Trophoblast cell (in vitro differentiated cells and primary cell): ENCODE data around the gene CFAP119.
A peak's percentile ranks its signal among the peaks of the same experiment; 100 is the strongest.

Experiments
- DNase-seq, 2 donors: peaks; one replicate each; pipeline ENCODE4 v3.0.0-alpha.2; 2016
- H2AFZ ChIP-seq: 2 replicates; pipeline ENCODE4 v1.6.1; 2013; ENCODE audit warnings: low read length, moderate library complexity, mild to moderate bottlenecking; ENCODE audit not compliant: insufficient read depth, poor library complexity
- H2AK5ac ChIP-seq: 2 replicates; pipeline ENCODE4 v1.6.1; 2013; ENCODE audit warnings: mild to moderate bottlenecking, low read length
- H2BK120ac ChIP-seq: 2 replicates; pipeline ENCODE4 v1.6.1; 2013; ENCODE audit warnings: low read length, mild to moderate bottlenecking, moderate library complexity; ENCODE audit not compliant: insufficient read depth, poor library complexity
- H2BK12ac ChIP-seq: 2 replicates; pipeline ENCODE4 v1.6.1; 2013; ENCODE audit warnings: mild to moderate bottlenecking, low read length, moderate library complexity
- H2BK5ac ChIP-seq: 2 replicates; pipeline ENCODE4 v1.6.1; 2013; ENCODE audit warnings: low read length, low read depth, moderate library complexity, mild to moderate bottlenecking; ENCODE audit not compliant: poor library complexity
- H3K14ac ChIP-seq: 2 replicates; pipeline ENCODE4 v1.6.1; 2013; ENCODE audit warnings: mild to moderate bottlenecking, low read length
- H3K18ac ChIP-seq: 2 replicates; pipeline ENCODE4 v1.6.1; 2013; ENCODE audit warnings: mild to moderate bottlenecking, low read length
- H3K23ac ChIP-seq: 2 replicates; pipeline ENCODE4 v1.6.1; 2013; ENCODE audit warnings: low read length
- H3K27ac ChIP-seq: 2 replicates; pipeline ENCODE4 v1.5.1; 2013; ENCODE audit warnings: low read depth, mild to moderate bottlenecking, inconsistent platforms, low read length, moderate library complexity
- H3K27me3 ChIP-seq: 2 replicates; pipeline ENCODE4 v1.6.1; 2013; ENCODE audit warnings: inconsistent platforms, mild to moderate bottlenecking, low read length, moderate library complexity; ENCODE audit not compliant: insufficient read depth
- H3K36me3 ChIP-seq, 2 experiments: 1 replicate in 1 of 2; 2 replicates in 1 of 2; pipeline ENCODE4 v1.6.1; 2013; ENCODE audit warnings: low read length in 2 of 2, mild to moderate bottlenecking in 2 of 2, moderate library complexity in 1 of 2; ENCODE audit not compliant: insufficient read depth in 2 of 2, control insufficient read depth in 1 of 2
- H3K4ac ChIP-seq: 2 replicates; pipeline ENCODE4 v1.6.1; 2013; ENCODE audit warnings: low read depth, mild to moderate bottlenecking, low read length, moderate library complexity
- H3K4me1 ChIP-seq, 2 experiments: 1 replicate in 1 of 2; 2 replicates in 1 of 2; pipeline ENCODE4 v1.6.1; 2013; ENCODE audit warnings: low read length in 2 of 2, mild to moderate bottlenecking in 2 of 2, moderate library complexity in 1 of 2; ENCODE audit not compliant: insufficient read depth in 2 of 2, control insufficient read depth in 1 of 2
- H3K4me2 ChIP-seq: 2 replicates; pipeline ENCODE4 v1.6.1; 2013; ENCODE audit warnings: inconsistent platforms, mild to moderate bottlenecking, low read length, moderate library complexity
- H3K4me3 ChIP-seq: 2 replicates; pipeline ENCODE4 v1.5.1; 2013; ENCODE audit warnings: mild to moderate bottlenecking, low read depth, low read length, inconsistent platforms
- H3K79me1 ChIP-seq: one replicate; pipeline ENCODE4 v1.6.1; 2013; ENCODE audit warnings: low read length
- H3K79me2 ChIP-seq: 2 replicates; pipeline ENCODE4 v1.6.1; 2013; ENCODE audit warnings: low read length, mild to moderate bottlenecking; ENCODE audit not compliant: control insufficient read depth, insufficient read depth, poor library complexity
- H3K9ac ChIP-seq: 2 replicates; pipeline ENCODE4 v1.6.1; 2013; ENCODE audit warnings: mild to moderate bottlenecking, low read length
- H3K9me3 ChIP-seq: 2 replicates; pipeline ENCODE4 v1.6.1; 2013; ENCODE audit warnings: low read depth, mild to moderate bottlenecking, control low read depth, inconsistent platforms, low read length; ENCODE audit not compliant: insufficient read depth
- H4K12ac ChIP-seq: 2 replicates; pipeline ENCODE4 v1.6.1; 2013; ENCODE audit warnings: low read depth, mild to moderate bottlenecking, low read length, moderate library complexity
- H4K8ac ChIP-seq: 2 replicates; pipeline ENCODE4 v1.6.1; 2013; ENCODE audit warnings: low read depth, mild to moderate bottlenecking, low read length, moderate library complexity
- H4K91ac ChIP-seq: one replicate; pipeline ENCODE4 v1.6.1; 2013; ENCODE audit warnings: low read depth, mild to moderate bottlenecking, low read length, moderate library complexity
- WGBS: extraction: QIAGEN DNeasy Blood & Tissue Kit; methylation state at CpG from one replicate; pipeline ENCODE4 v1.1.7; 2013; ENCODE audit warnings: missing lambda C conversion rate; ENCODE audit not compliant: insufficient read length, insufficient coverage; ENCODE audit errors: extremely low coverage; 5-methylcytosine and 5-hydroxymethylcytosine counted together

Gene CFAP119

GRCh38 chr16:30722916-30723315 lies 38.9 kb downstream of the CFAP119 start:
- H3K23ac ChIP-seq, result no peak overlapping the region
- no peak overlapping the region for H4K12ac ChIP-seq
- H3K4me3 ChIP-seq, result no peak overlapping the region
- H2BK120ac ChIP-seq, result no peak overlapping the region
- DNase-seq, result no peak
- H2BK5ac ChIP-seq, result no peak overlapping the region
- no CpG with 5 or more reads among the region's 10 CpGs for WGBS
- no peak overlapping the region for H4K91ac ChIP-seq
- no peak overlapping the region for H2BK12ac ChIP-seq
- H3K4me2 ChIP-seq, result no peak overlapping the region
- peaks cover 68 to 80% of the 10 kb centered on the region in 2 experiments for H3K36me3 ChIP-seq
- no peak overlapping the region for H2AK5ac ChIP-seq
- no peaks in the 10 kb centered on the region for H3K9me3 ChIP-seq
- H3K9ac ChIP-seq, result no peak overlapping the region
- no peaks in the 10 kb centered on the region for H3K4me1 ChIP-seq
- no peak overlapping the region for H3K27ac ChIP-seq
- H3K27me3 ChIP-seq, result no peaks in the 10 kb centered on the region
- no peak overlapping the region for H4K8ac ChIP-seq
- no peaks in the 10 kb centered on the region for H3K79me1 ChIP-seq
- no peak overlapping the region for H3K4ac ChIP-seq
- H2AFZ ChIP-seq, result no peak overlapping the region
- H3K79me2 ChIP-seq, result no peaks in the 10 kb centered on the region
- no peak overlapping the region for H3K18ac ChIP-seq
- H3K14ac ChIP-seq, result no peak overlapping the region

GRCh38 chr16:30722443-30722842 lies 39.4 kb downstream of the CFAP119 start:
- Histone ChIP-seq H3K27me3 (no peaks in the 10 kb centered on the region), H3K4me3 (no peak overlapping the region), H3K36me3 (peaks cover 73 to 81% of the 10 kb centered on the region in 2 experiments), H2AK5ac (no peak overlapping the region), H3K79me2 (no peaks in the 10 kb centered on the region), H3K14ac (no peak overlapping the region), H3K23ac (no peak overlapping the region), H3K79me1 (no peaks in the 10 kb centered on the region), H2BK12ac (no peak overlapping the region), H3K4ac (no peak overlapping the region), H2AFZ (no peak overlapping the region), H2BK5ac (no peak overlapping the region), H4K91ac (no peak overlapping the region), H3K9ac (no peak overlapping the region), H3K27ac (no peak overlapping the region), H3K18ac (no peak overlapping the region), H3K4me1 (no peaks in the 10 kb centered on the region), H4K8ac (no peak overlapping the region), H3K9me3 (no peaks in the 10 kb centered on the region), H4K12ac (no peak overlapping the region), H2BK120ac (no peak overlapping the region), H3K4me2 (no peak overlapping the region)
- no peak for DNase-seq
- WGBS, result no CpG with 5 or more reads among the region's 6 CpGs

DNA sequence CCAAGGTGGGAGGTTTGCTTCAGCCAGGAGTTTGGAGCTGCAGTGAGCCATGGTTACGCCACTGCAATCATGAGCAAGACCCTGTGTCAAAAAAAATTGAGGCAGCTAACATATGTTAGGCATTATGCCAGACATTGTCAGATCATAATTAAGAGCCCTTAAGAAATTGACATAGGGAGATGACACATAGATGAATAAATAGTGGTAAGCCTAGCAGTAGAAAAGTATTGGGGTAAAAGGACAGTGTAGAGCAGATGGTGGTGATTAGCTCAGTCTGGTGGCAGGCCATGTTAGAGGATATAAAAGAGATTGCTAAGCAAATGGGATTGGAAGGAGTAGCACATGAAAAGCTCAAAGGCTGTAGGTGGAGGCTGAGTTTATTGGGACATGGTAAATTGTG lies 40.3 kb downstream of the CFAP119 start:
- Histone ChIP-seq H3K36me3 (peaks cover 74 to 81% of the 10 kb centered on the region in 2 experiments), H2AK5ac (no peak overlapping the region), H3K27ac (no peak overlapping the region), H3K14ac (no peak overlapping the region), H3K18ac (no peak overlapping the region), H2BK12ac (no peak overlapping the region), H3K4me2 (no peak overlapping the region), H2BK5ac (no peak overlapping the region), H4K8ac (no peak overlapping the region), H3K9ac (no peak overlapping the region), H3K79me2 (no peaks in the 10 kb centered on the region), H3K27me3 (no peaks in the 10 kb centered on the region), H4K12ac (no peak overlapping the region), H2BK120ac (no peak overlapping the region), H4K91ac (no peak overlapping the region), H3K4ac (no peak overlapping the region), H3K79me1 (no peaks in the 10 kb centered on the region), H3K23ac (no peak overlapping the region), H2AFZ (no peak overlapping the region), H3K4me3 (no peak overlapping the region), H3K4me1 (no peaks in the 10 kb centered on the region), H3K9me3 (no peaks in the 10 kb centered on the region)
- no peak for DNase-seq
- WGBS, result no CpG with 5 or more reads among the region's 1 CpG

DNA sequence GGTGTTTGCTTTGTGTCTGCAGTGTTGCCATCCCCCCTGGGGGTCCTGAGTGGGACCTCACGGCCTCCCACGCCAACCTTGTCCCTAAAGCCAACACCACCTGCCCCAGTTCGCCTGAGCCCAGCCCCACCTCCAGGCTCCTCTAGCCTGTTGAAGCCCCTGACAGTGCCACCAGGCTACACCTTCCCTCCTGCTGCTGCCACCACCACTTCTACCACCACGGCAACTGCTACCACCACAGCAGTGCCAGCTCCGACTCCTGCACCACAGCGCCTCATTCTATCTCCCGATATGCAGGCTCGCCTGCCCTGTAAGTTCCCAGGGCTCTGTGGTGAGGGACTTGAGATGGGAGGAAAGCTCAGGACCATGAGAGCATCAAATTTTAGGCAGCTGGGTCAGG lies 40.7 kb downstream of the CFAP119 start:
- Histone ChIP-seq H3K4ac (no peak overlapping the region), H3K9ac (no peak overlapping the region), H3K14ac (no peak overlapping the region), H3K23ac (no peak overlapping the region), H2BK120ac (no peak overlapping the region), H2BK5ac (no peak overlapping the region), H3K18ac (peak overlapping the region; percentile 17), H4K8ac (no peak overlapping the region), H4K91ac (no peak overlapping the region), H3K36me3 (peaks cover 73 to 79% of the 10 kb centered on the region in 2 experiments), H3K4me3 (no peak overlapping the region), H3K4me1 (no peaks in the 10 kb centered on the region), H3K27me3 (no peaks in the 10 kb centered on the region), H3K9me3 (no peaks in the 10 kb centered on the region), H4K12ac (no peak overlapping the region), H3K4me2 (no peak overlapping the region), H2BK12ac (no peak overlapping the region), H3K79me2 (no peaks in the 10 kb centered on the region), H2AK5ac (no peak overlapping the region), H3K27ac (no peak overlapping the region), H2AFZ (no peak overlapping the region), H3K79me1 (no peaks in the 10 kb centered on the region)
- no CpG with 5 or more reads among the region's 8 CpGs for WGBS
- DNase-seq, result no peak
